K562 (cell line): Measurements from ENCODE around the gene PELI3. TPM values are rescaled to one million over a fixed set of nuclear protein-coding genes. Genes with fewer than 3 reads are reported as not detected.

Experiments
- AFF1 ChIP-seq, 2 experiments: fragments of 450-650 bp; IDR thresholded peaks; 2 replicates each; pipeline ENCODE4 v1.6.1; 2018; ENCODE audit warnings: mild to moderate bottlenecking in 2 of 2, low read depth in 1 of 2; ENCODE audit not compliant: partially characterized antibody in 2 of 2
- ATF1 ChIP-seq, 2 experiments: fragments of 450-650 bp in 1 of 2; IDR thresholded peaks; 2 replicates each; pipeline ENCODE4 v1.6.1; 2016; ENCODE audit warnings: missing compliant biosample characterization in 1 of 2, missing genetic modification characterization in 1 of 2
- ATF6 ChIP-seq: sonication (generic); formaldehyde crosslinking; IDR thresholded peaks from 2 replicates; pipeline ENCODE4 v1.4.0; 2020; ENCODE audit warnings: mild to moderate bottlenecking, missing genetic modification reagents
- ETV5 ChIP-seq: sonication (generic); formaldehyde crosslinking; IDR thresholded peaks from 2 replicates; pipeline ENCODE4 v1.4.0; 2020; ENCODE audit warnings: low read depth, mild to moderate bottlenecking, missing genetic modification reagents
- GABPA ChIP-seq: fragments of 200-800 bp; sonication (Bioruptor generic); conservative IDR thresholded peaks from 2 replicates; pipeline ENCODE4 v1.6.1; 2016; ENCODE audit warnings: low read depth, missing genetic modification characterization, missing compliant biosample characterization
- HOMEZ ChIP-seq: fragments of 250-450 bp; sonication (Bioruptor Pico); IDR thresholded peaks from 2 replicates; pipeline ENCODE4 v1.4.0; 2020; ENCODE audit warnings: mild to moderate bottlenecking, moderate library complexity
- NCOR1 ChIP-seq: fragments of 450-650 bp; IDR thresholded peaks from 2 replicates; pipeline ENCODE4 v1.6.1; 2016; ENCODE audit warnings: mild to moderate bottlenecking, moderate library complexity
- NFATC3 ChIP-seq: fragments of 450-650 bp; IDR thresholded peaks from 2 replicates; pipeline ENCODE4 v1.6.1; 2017; ENCODE audit warnings: mild to moderate bottlenecking
- SMARCB1 ChIP-seq: IDR thresholded peaks from 2 replicates; pipeline ENCODE4 v1.6.1; 2011; ENCODE audit warnings: improper control_type of control experiment, low read depth; ENCODE audit not compliant: insufficient read length
- USF1 ChIP-seq: sonication (generic); formaldehyde crosslinking; IDR thresholded peaks from 2 replicates; pipeline ENCODE4 v1.9.0; 2022; ENCODE audit warnings: mild to moderate bottlenecking, missing genetic modification reagents
- YY1 ChIP-seq, 3 experiments: IDR thresholded peaks; 2 replicates each; pipeline ENCODE4 v1.6.1; 2011; ENCODE audit warnings: low read length in 2 of 3, mild to moderate bottlenecking in 2 of 3, moderate library complexity in 2 of 3, borderline replicate concordance in 1 of 3, control low read depth in 1 of 3, low read depth in 1 of 3; ENCODE audit not compliant: insufficient read depth in 3 of 3, insufficient replicate concordance in 2 of 3, control insufficient read depth in 1 of 3, insufficient read length in 1 of 3; ENCODE audit errors: extremely low read depth in 1 of 3
- ZNF511 ChIP-seq: sonication (generic); formaldehyde crosslinking; IDR thresholded peaks from 2 replicates; pipeline ENCODE4 v1.8.0; 2022; ENCODE audit warnings: mild to moderate bottlenecking, missing genetic modification reagents
- ZNF512 ChIP-seq: IDR thresholded peaks from 2 replicates; pipeline ENCODE4 v1.6.1; 2016; ENCODE audit warnings: missing genetic modification characterization, missing compliant biosample characterization
- polyA plus RNA-seq, 8 experiments: library from polyadenylated mRNA; depleted of rRNA in 4 of 8; stranded (reverse) in 5 of 8; unstranded in 3 of 8; fragments of >200 nt; fragmentation: Nextera tagmentation in 2 of 8; fragmentation: Illumina TruSeq in 1 of 8; extraction: Ambion mirVana in 2 of 8; extraction: Trizol in 1 of 8; gene quantifications; 2 replicates each; pipeline versions ENCODE4 v1.2.1 to v1.2.3, GENCODE V29; 2011 to 2014; ENCODE audit warnings: inconsistent platforms in 1 of 8, missing spikeins in 1 of 8
- total RNA-seq, 7 experiments: library from RNA; depleted of rRNA in 6 of 7; stranded (reverse); fragments of >200 nt in 6 of 7; fragmentation: Illumina TruSeq in 2 of 7; extraction: Trizol in 2 of 7; gene quantifications; 2 replicates each; pipeline versions ENCODE4 v1.2.1 to v1.2.3, GENCODE V29; 2011 to 2021; ENCODE audit warnings: low replicate concordance in 1 of 7

Gene PELI3
- total and polyA plus RNA-seq, 9 of the 15 experiments (the other 6 are each of a cell fraction or from before 2014, with no cell fraction given): 0.17 to 4.2 (median 1.9) TPM

- TF ChIP-seq HOMEZ (no peak), ATF6 (CRISPR knock-in tag) (0 out of 2 replicates have a peak, but pooled peaks have one; percentile 26), ZNF511 (CRISPR knock-in tag) (0 out of 2 replicates have a peak, but pooled peaks have one; percentile 67), ATF1 (CRISPR knock-in tag; IDR thresholded peaks at IDR 0.05) (no peak), ATF1 (tag; IDR thresholded peaks at IDR 0.05) (peak; percentile 62), USF1 (CRISPR knock-in tag) (peak; percentile 29; the same call in 1 of the 2 replicates), YY1 (IDR thresholded peaks at IDR 0.05; ENCODE audit: borderline replicate concordance in 1 of 3, control insufficient read depth in 1 of 3, extremely low read depth in 1 of 3, insufficient read depth in 3 of 3, insufficient read length in 1 of 3, insufficient replicate concordance in 2 of 3, low read depth in 1 of 3, low read length in 2 of 3) (peak; percentile 84 to 97 (median 96)), NCOR1 (no peak), AFF1 (IDR thresholded peaks at IDR 0.05; ENCODE audit: low read depth in 1 of 2, partially characterized antibody in 2 of 2) (no peak), ZNF512 (no peak), ETV5 (CRISPR knock-in tag) (peak; percentile 45; the same call in 1 of the 2 replicates), NFATC3 (no peak), SMARCB1 (no peak), GABPA (tag) (peak; percentile 87)
These were observed 43.7 kb downstream of the PELI3 start, which contains the start of gene BBS1 (continued) for GRCh38 chr11:66510271-66510989.
